GM12878 (cell line): ENCODE data around the gene IGFBP3.

Experiments
- BCLAF1 ChIP-seq: fragments of 450-650 bp; IDR thresholded peaks from 2 replicates; pipeline ENCODE4 v1.6.1; 2017; ENCODE audit warnings: antibody characterized with exemption, mild to moderate bottlenecking, moderate library complexity
- CHD2 ChIP-seq: IDR thresholded peaks from 2 replicates; pipeline ENCODE4 v1.6.1; 2011; ENCODE audit warnings: low read depth, low read length, improper control_type of control experiment, borderline replicate concordance
- CREM ChIP-seq: IDR thresholded peaks from 2 replicates; pipeline ENCODE4 v1.6.1; 2014; ENCODE audit warnings: antibody characterized with exemption, low read depth
- NBN ChIP-seq: fragments of 450-650 bp; IDR thresholded peaks from 2 replicates; pipeline ENCODE4 v1.6.1; 2016
- POLR2A ChIP-seq: IDR thresholded peaks from 2 replicates; pipeline ENCODE4 v1.6.1; 2011; ENCODE audit warnings: low read depth, mild to moderate bottlenecking, low read length
- POLR2AphosphoS5 ChIP-seq: IDR thresholded peaks from 2 replicates; pipeline ENCODE4 v1.6.1; 2011; ENCODE audit warnings: mild to moderate bottlenecking, low read length, inconsistent platforms
- RAD21 ChIP-seq: IDR thresholded peaks from 2 replicates; pipeline ENCODE4 v1.6.1; 2011; ENCODE audit warnings: mild to moderate bottlenecking, low read depth, low read length, moderate library complexity; ENCODE audit not compliant: insufficient read depth
- SRF ChIP-seq, 2 experiments: IDR thresholded peaks; 2 replicates each; pipeline ENCODE4 v1.6.1; 2011; ENCODE audit warnings: low read depth in 2 of 2, low read length in 2 of 2, mild to moderate bottlenecking in 1 of 2, moderate library complexity in 1 of 2
- STAT1 ChIP-seq: fragments of 450-650 bp; conservative IDR thresholded peaks from 2 replicates; pipeline ENCODE4 v1.6.1; 2014; ENCODE audit warnings: antibody characterized with exemption, mild to moderate bottlenecking
- TARDBP ChIP-seq: IDR thresholded peaks from 2 replicates; pipeline ENCODE4 v1.6.1; 2016; ENCODE audit warnings: borderline replicate concordance
- TF ChIP-seq, protein P1 (sequence below): IDR thresholded peaks from 2 replicates; pipeline ENCODE4 v1.6.1; 2012; ENCODE audit warnings: low read depth, low read length, improper control_type of control experiment
- TF ChIP-seq, protein P2 (sequence below), 3 experiments: IDR thresholded peaks in 2 of 3; conservative IDR thresholded peaks in 1 of 3; 2 replicates each; pipeline ENCODE4 v1.5.1; 2011; ENCODE audit warnings: low read depth in 3 of 3, low read length in 3 of 3, mild to moderate bottlenecking in 3 of 3, control low read depth in 2 of 3, moderate library complexity in 2 of 3, inconsistent platforms in 1 of 3, mixed read lengths in 1 of 3; ENCODE audit not compliant: control insufficient read depth in 2 of 3, insufficient read depth in 1 of 3; ENCODE audit errors: extremely low read depth in 1 of 3

- no peak for TF ChIP-seq STAT1
- TF ChIP-seq, protein P1, sequence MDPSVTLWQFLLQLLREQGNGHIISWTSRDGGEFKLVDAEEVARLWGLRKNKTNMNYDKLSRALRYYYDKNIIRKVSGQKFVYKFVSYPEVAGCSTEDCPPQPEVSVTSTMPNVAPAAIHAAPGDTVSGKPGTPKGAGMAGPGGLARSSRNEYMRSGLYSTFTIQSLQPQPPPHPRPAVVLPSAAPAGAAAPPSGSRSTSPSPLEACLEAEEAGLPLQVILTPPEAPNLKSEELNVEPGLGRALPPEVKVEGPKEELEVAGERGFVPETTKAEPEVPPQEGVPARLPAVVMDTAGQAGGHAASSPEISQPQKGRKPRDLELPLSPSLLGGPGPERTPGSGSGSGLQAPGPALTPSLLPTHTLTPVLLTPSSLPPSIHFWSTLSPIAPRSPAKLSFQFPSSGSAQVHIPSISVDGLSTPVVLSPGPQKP, result no peak
- no peak for TF ChIP-seq CHD2
- TF ChIP-seq, protein P2, sequence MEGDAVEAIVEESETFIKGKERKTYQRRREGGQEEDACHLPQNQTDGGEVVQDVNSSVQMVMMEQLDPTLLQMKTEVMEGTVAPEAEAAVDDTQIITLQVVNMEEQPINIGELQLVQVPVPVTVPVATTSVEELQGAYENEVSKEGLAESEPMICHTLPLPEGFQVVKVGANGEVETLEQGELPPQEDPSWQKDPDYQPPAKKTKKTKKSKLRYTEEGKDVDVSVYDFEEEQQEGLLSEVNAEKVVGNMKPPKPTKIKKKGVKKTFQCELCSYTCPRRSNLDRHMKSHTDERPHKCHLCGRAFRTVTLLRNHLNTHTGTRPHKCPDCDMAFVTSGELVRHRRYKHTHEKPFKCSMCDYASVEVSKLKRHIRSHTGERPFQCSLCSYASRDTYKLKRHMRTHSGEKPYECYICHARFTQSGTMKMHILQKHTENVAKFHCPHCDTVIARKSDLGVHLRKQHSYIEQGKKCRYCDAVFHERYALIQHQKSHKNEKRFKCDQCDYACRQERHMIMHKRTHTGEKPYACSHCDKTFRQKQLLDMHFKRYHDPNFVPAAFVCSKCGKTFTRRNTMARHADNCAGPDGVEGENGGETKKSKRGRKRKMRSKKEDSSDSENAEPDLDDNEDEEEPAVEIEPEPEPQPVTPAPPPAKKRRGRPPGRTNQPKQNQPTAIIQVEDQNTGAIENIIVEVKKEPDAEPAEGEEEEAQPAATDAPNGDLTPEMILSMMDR (IDR thresholded peaks at IDR 0.05 in 2 of 3, conservative IDR thresholded peaks at IDR 0.05 in 1 of 3; ENCODE audit: control insufficient read depth in 2 of 3, extremely low read depth in 1 of 3, insufficient read depth in 1 of 3, low read depth in 3 of 3, low read length in 3 of 3), result no peak
- TF ChIP-seq POLR2A, result no peak
- TF ChIP-seq CREM, result no peak
- no peak for TF ChIP-seq POLR2AphosphoS5
- no peak for TF ChIP-seq SRF (IDR thresholded peaks at IDR 0.05; ENCODE audit: low read depth in 2 of 2, low read length in 2 of 2)
- TF ChIP-seq NBN, result no peak
- TF ChIP-seq RAD21, result no peak
- no peak for TF ChIP-seq BCLAF1
- no peak for TF ChIP-seq TARDBP
These were observed 27.6 kb downstream of the IGFBP3 start for GRCh38 chr7:45893374-45893995.
